GM19193 (cell line): Measurements from ENCODE around the gene ADK.

Experiments used
- POLR2A ChIP-seq: IDR thresholded peaks from 4 replicates; pipeline ENCODE4 v1.6.1; 2011; ENCODE audit not compliant: insufficient read depth, insufficient read length; ENCODE audit errors: extremely low read depth

ADK gene

GRCh38 chr10:74337330-74338016 is 186.5 kb downstream of the ADK start:
- TF ChIP-seq POLR2A: no peak

GRCh38 chr10:74342991-74343390 is 192.0 kb downstream of the ADK start:
- TF ChIP-seq POLR2A: no peak

GRCh38 chr10:74343804-74344203 is 192.8 kb downstream of the ADK start:
- TF ChIP-seq POLR2A: no peak

GRCh38 chr10:74344306-74344705 is 193.3 kb downstream of the ADK start:
- TF ChIP-seq POLR2A: no peak

- no peak for TF ChIP-seq POLR2A
Observed at GRCh38 chr10:74347522-74347921, 196.5 kb downstream of the ADK start.

GRCh38 chr10:74361678-74362077 is 210.7 kb downstream of the ADK start:
- no peak for TF ChIP-seq POLR2A

- no peak for TF ChIP-seq POLR2A
Observed at GRCh38 chr10:74363727-74364126, 212.7 kb downstream of the ADK start.

GRCh38 chr10:74365109-74365508 is 214.1 kb downstream of the ADK start:
- TF ChIP-seq POLR2A: no peak

GRCh38 chr10:74371696-74372095 is 220.7 kb downstream of the ADK start:
- no peak for TF ChIP-seq POLR2A

- TF ChIP-seq POLR2A: no peak
Observed at GRCh38 chr10:74373059-74373458, 222.0 kb downstream of the ADK start.

GRCh38 chr10:74377476-74377875 is 226.5 kb downstream of the ADK start:
- no peak for TF ChIP-seq POLR2A

- no peak for TF ChIP-seq POLR2A
Observed at GRCh38 chr10:74379474-74379873, 228.5 kb downstream of the ADK start.

- no peak for TF ChIP-seq POLR2A
Observed at GRCh38 chr10:74380795-74381194, 229.8 kb downstream of the ADK start.

GRCh38 chr10:74381291-74381853 is 230.4 kb downstream of the ADK start:
- no peak for TF ChIP-seq POLR2A

- no peak for TF ChIP-seq POLR2A
Observed at GRCh38 chr10:74382663-74383062, 231.6 kb downstream of the ADK start.

GRCh38 chr10:74383642-74384041 is 232.6 kb downstream of the ADK start:
- no peak for TF ChIP-seq POLR2A

GRCh38 chr10:74384615-74385183 is 233.7 kb downstream of the ADK start:
- no peak for TF ChIP-seq POLR2A

GRCh38 chr10:74388801-74389200 is 237.8 kb downstream of the ADK start:
- TF ChIP-seq POLR2A: no peak
